WTC11 (cell line): ENCODE measurements around the gene SYCE3. TPM values are rescaled to one million over a fixed set of nuclear protein-coding genes. Genes with fewer than 3 reads are reported as not detected.

Source experiments
- ATAC-seq: fragments of 200-7000 bp; cut with Tn5 transposase; 2 replicates; pipeline ENCODE4 v1.10.0; 2021; ENCODE audit warnings: mild to moderate bottlenecking, moderate library complexity
- CTCF ChIA-PET: fragments of 300-600 bp; sonication (Branson Sonifier 250); formaldehyde crosslinking; loops from one replicate; lab custom pipeline; 2021; ENCODE audit warnings: antibody characterized with exemption; lab: Charles Lee
- POLR2A ChIA-PET: fragments of 350-600 bp; sonication (Branson Sonifier 250); formaldehyde crosslinking; loops from one replicate; lab custom pipeline; 2021; ENCODE audit warnings: antibody characterized with exemption; lab: Charles Lee
- DNase-seq: peaks from one replicate; pipeline ENCODE4 v3.0.0; 2021; ENCODE audit warnings: low spot score
- H3K27ac Mint-ChIP-seq: 2 replicates; pipeline ENCODE4 v1.8.0; 2021; ENCODE audit warnings: mixed read lengths
- H3K27me3 Mint-ChIP-seq: 2 replicates; pipeline ENCODE4 v1.8.0; 2021; ENCODE audit warnings: low read depth, mild to moderate bottlenecking, moderate library complexity, mixed read lengths
- H3K36me3 Mint-ChIP-seq: 2 replicates; pipeline ENCODE4 v1.8.0; 2021; ENCODE audit warnings: mixed read lengths
- H3K4me1 Mint-ChIP-seq: 2 replicates; pipeline ENCODE4 v1.8.0; 2022; ENCODE audit warnings: mixed read lengths
- H3K4me3 Mint-ChIP-seq: 2 replicates; pipeline ENCODE4 v1.8.0; 2021; ENCODE audit warnings: mild to moderate bottlenecking, moderate library complexity, mixed read lengths
- H3K9me3 Mint-ChIP-seq: 2 replicates; pipeline ENCODE4 v1.8.0; 2021; ENCODE audit warnings: mixed read lengths
- ARID4B ChIP-seq: sonication (generic); formaldehyde crosslinking; IDR thresholded peaks from 2 replicates; pipeline ENCODE4 v1.8.0; 2023; ENCODE audit warnings: missing genetic modification reagents, mild to moderate bottlenecking, borderline replicate concordance
- ATF1 ChIP-seq: sonication (generic); formaldehyde crosslinking; IDR thresholded peaks from 2 replicates; pipeline ENCODE4 v1.8.1; 2023; ENCODE audit warnings: mild to moderate bottlenecking, moderate library complexity, missing genetic modification reagents
- ATF6 ChIP-seq: sonication (generic); formaldehyde crosslinking; IDR thresholded peaks from 2 replicates; pipeline ENCODE4 v1.8.1; 2023; ENCODE audit warnings: mild to moderate bottlenecking, missing genetic modification reagents
- CBFB ChIP-seq: sonication (generic); formaldehyde crosslinking; IDR thresholded peaks from 2 replicates; pipeline ENCODE4 v1.8.1; 2022; ENCODE audit warnings: mild to moderate bottlenecking, low read depth, missing genetic modification reagents
- E2F4 ChIP-seq: sonication (generic); formaldehyde crosslinking; IDR thresholded peaks from 2 replicates; pipeline ENCODE4 v1.8.1; 2022; ENCODE audit warnings: low read depth, mild to moderate bottlenecking, moderate library complexity, missing genetic modification reagents, borderline replicate concordance
- ETV6 ChIP-seq: sonication (generic); formaldehyde crosslinking; IDR thresholded peaks from 2 replicates; pipeline ENCODE4 v1.8.1; 2022; ENCODE audit warnings: mild to moderate bottlenecking, missing genetic modification reagents
- FOXJ3 ChIP-seq: sonication (generic); formaldehyde crosslinking; IDR thresholded peaks from 2 replicates; pipeline ENCODE4 v1.9.0; 2021; ENCODE audit warnings: missing genetic modification reagents, mild to moderate bottlenecking, borderline replicate concordance
- IRF1 ChIP-seq: sonication (generic); formaldehyde crosslinking; IDR thresholded peaks from 2 replicates; pipeline ENCODE4 v1.8.0; 2023; ENCODE audit warnings: missing genetic modification reagents
- MYBL2 ChIP-seq: sonication (generic); formaldehyde crosslinking; IDR thresholded peaks from 2 replicates; pipeline ENCODE4 v1.8.1; 2023; ENCODE audit warnings: mild to moderate bottlenecking, moderate library complexity, missing genetic modification reagents
- NFE2L1 ChIP-seq: sonication (generic); formaldehyde crosslinking; IDR thresholded peaks from 2 replicates; pipeline ENCODE4 v1.8.1; 2023; ENCODE audit warnings: missing genetic modification reagents
- NR3C1 ChIP-seq: sonication (generic); formaldehyde crosslinking; conservative IDR thresholded peaks from 2 replicates; pipeline ENCODE4 v1.8.1; 2023; ENCODE audit warnings: low read depth, mild to moderate bottlenecking, missing genetic modification reagents
- PREB ChIP-seq: sonication (generic); formaldehyde crosslinking; IDR thresholded peaks from 2 replicates; pipeline ENCODE4 v1.8.1; 2022; ENCODE audit warnings: mild to moderate bottlenecking, missing genetic modification reagents, moderate library complexity, borderline replicate concordance
- RELA ChIP-seq: sonication (generic); formaldehyde crosslinking; IDR thresholded peaks from 2 replicates; pipeline ENCODE4 v1.8.1; 2022; ENCODE audit warnings: missing genetic modification reagents, mild to moderate bottlenecking, borderline replicate concordance
- SMAD3 ChIP-seq: sonication (generic); formaldehyde crosslinking; IDR thresholded peaks from 2 replicates; pipeline ENCODE4 v1.8.0; 2022; ENCODE audit warnings: missing genetic modification reagents, mild to moderate bottlenecking, borderline replicate concordance
- SP1 ChIP-seq: sonication (generic); formaldehyde crosslinking; conservative IDR thresholded peaks from 2 replicates; pipeline ENCODE4 v1.8.1; 2022; ENCODE audit warnings: missing genetic modification reagents
- TP53 ChIP-seq: sonication (generic); formaldehyde crosslinking; IDR thresholded peaks from 2 replicates; pipeline ENCODE4 v1.8.1; 2023; ENCODE audit warnings: mild to moderate bottlenecking, missing genetic modification reagents
- USF1 ChIP-seq: sonication (generic); formaldehyde crosslinking; IDR thresholded peaks from 2 replicates; pipeline ENCODE4 v1.8.0; 2022; ENCODE audit warnings: mild to moderate bottlenecking, missing genetic modification reagents
- ZNF317 ChIP-seq: sonication (generic); formaldehyde crosslinking; IDR thresholded peaks from 2 replicates; pipeline ENCODE4 v1.8.1; 2023; ENCODE audit warnings: low read depth, mild to moderate bottlenecking, moderate library complexity, missing genetic modification reagents, borderline replicate concordance
- total RNA-seq: library from RNA; stranded (reverse); gene quantifications from 3 replicates; pipeline ENCODE4 v1.2.3, GENCODE V29; 2021

The SYCE3 gene
- total RNA-seq, 1 experiment from 2014 or later, result 0.46 TPM

- TF ChIP-seq E2F4 (CRISPR knock-in tag), result no peak
- TF ChIP-seq ATF1 (CRISPR knock-in tag), result no peak
- no peak for TF ChIP-seq NR3C1 (CRISPR knock-in tag)
- TF ChIP-seq PREB, result no peak
- peak; percentile 45; the same call in 1 of the 2 replicates for TF ChIP-seq TP53 (CRISPR knock-in tag)
- TF ChIP-seq SP1 (CRISPR knock-in tag), result peak; percentile 22; the same call in 1 of the 2 replicates
- TF ChIP-seq USF1, result no peak; the same call in 1 of the 2 replicates
- no peak for TF ChIP-seq FOXJ3 (CRISPR knock-in tag)
- peak; percentile 86; the same call in 1 of the 2 replicates for TF ChIP-seq CBFB (CRISPR knock-in tag)
- 0 out of 2 replicates have a peak, but pooled peaks have one; percentile 19 for TF ChIP-seq RELA
These were observed 36.4 kb downstream of the SYCE3 start (continued) for GRCh38 chr22:50526108-50526833.

- CTCF ChIA-PET, result interaction anchor here (0.6 to 4.3 kb wide), 63 partner anchors 8 to 634 kb away, joined by 3 to 60 read pairs (median 5); partner anchors contain the start of genes ADM2, ARSA, CHKB and DENND6B
- no peaks in the 10 kb centered on the region for H3K9me3 Mint-ChIP-seq
- ATAC-seq, result peak; percentile 15; the same call in 1 of the 2 replicates
- no peak for TF ChIP-seq SMAD3 (CRISPR knock-in tag)
- 0 out of 2 replicates have a peak, but pooled peaks have one; percentile 3 for TF ChIP-seq NFE2L1
- no peak for TF ChIP-seq ATF6 (CRISPR knock-in tag)
- 0 out of 2 replicates have a peak, but pooled peaks have one; percentile 44 for TF ChIP-seq IRF1 (CRISPR knock-in tag)
- peak; percentile 92; the same call in 1 of the 2 replicates for TF ChIP-seq CBFB (CRISPR knock-in tag)
- TF ChIP-seq, all 79 proteins: peak for 3
- peaks cover 41% of the 10 kb centered on the region for H3K27me3 Mint-ChIP-seq
- DNase-seq, result no peak
- POLR2A ChIA-PET, result interaction anchor here (0.6 to 2.3 kb wide), 9 partner anchors 11 to 174 kb away, joined by 3 to 13 read pairs (median 3); partner anchors contain the start of genes CHKB, LMF2, NCAPH2 and SYCE3
- H3K4me3 Mint-ChIP-seq, result peak overlapping the region; percentile 82
- H3K27ac Mint-ChIP-seq, result no peak overlapping the region
- peaks cover 13% of the 10 kb centered on the region for H3K4me1 Mint-ChIP-seq
- no peaks in the 10 kb centered on the region for H3K36me3 Mint-ChIP-seq
These were observed 36.9 kb downstream of the SYCE3 start for GRCh38 chr22:50525858-50526107.

GRCh38 chr22:50525104-50525857 lies 37.4 kb downstream of the SYCE3 start, which contains the start of gene SCO2:
SCO2 (minus strand) TSS chr22:50525598; CDS start chr22:50524411, 1,187 bp downstream.
- no peaks in the 10 kb centered on the region for H3K9me3 Mint-ChIP-seq
- ATAC-seq (peak; percentile 51), DNase-seq (peak; percentile 96)
- peak within 1 kb of the TSS; percentile 82 for H3K4me3 Mint-ChIP-seq
- no peaks in the 10 kb centered on the region for H3K36me3 Mint-ChIP-seq
- peak within 1 kb of the TSS; percentile 84; the same call in 1 of the 2 replicates for H3K27ac Mint-ChIP-seq
- peaks cover 13% of the 10 kb centered on the region for H3K4me1 Mint-ChIP-seq
- ChIA-PET CTCF (interaction anchor here (0.5 to 4.3 kb wide), 65 partner anchors 8 to 634 kb away, joined by 3 to 60 read pairs (median 5); partner anchors contain the start of genes ADM2, ARSA, CHKB and DENND6B), POLR2A (interaction anchor here (0.7 to 2.3 kb wide), 8 partner anchors 11 to 174 kb away, joined by 3 to 13 read pairs (median 3); partner anchors contain the start of genes CHKB, LMF2, NCAPH2 and SYCE3)
- H3K27me3 Mint-ChIP-seq, result peaks cover 36% of the 10 kb centered on the region
- TF ChIP-seq MYBL2 (CRISPR knock-in tag) (no peak), ARID4B (CRISPR knock-in tag) (peak; percentile 90; the same call in 1 of the 2 replicates), ETV6 (CRISPR knock-in tag) (peak; percentile 61), ZNF317 (CRISPR knock-in tag) (peak; percentile 35; the same call in 1 of the 2 replicates)
